Esophagus muscularis mucosa (tissue), 3 donors: ENCODE measurements around the gene RNF222.

ENCODE experiments used
- CTCF ChIP-seq, 3 experiments: fragments of 200-600 bp in 2 of 3; fragments of 450-650 bp in 1 of 3; sonication (generic) in 2 of 3; IDR thresholded peaks; one replicate each; pipeline ENCODE4 v1.5.1; 2017 to 2019; ENCODE audit warnings: antibody characterized with exemption in 3 of 3, mild to moderate bottlenecking in 2 of 3, moderate library complexity in 1 of 3
- POLR2A ChIP-seq: fragments of 450-650 bp; IDR thresholded peaks from one replicate; pipeline ENCODE4 v1.6.1; 2017; ENCODE audit warnings: antibody characterized with exemption, moderate library complexity, mild to moderate bottlenecking, low read depth

GRCh38 chr17:8372422-8372821 is 25.2 kb downstream of the RNF222 start:
- TF ChIP-seq CTCF (IDR thresholded peaks at IDR 0.05) (no peak), POLR2A (no peak)
